Measurements from ENCODE around the gene ZNF428.

DNA sequence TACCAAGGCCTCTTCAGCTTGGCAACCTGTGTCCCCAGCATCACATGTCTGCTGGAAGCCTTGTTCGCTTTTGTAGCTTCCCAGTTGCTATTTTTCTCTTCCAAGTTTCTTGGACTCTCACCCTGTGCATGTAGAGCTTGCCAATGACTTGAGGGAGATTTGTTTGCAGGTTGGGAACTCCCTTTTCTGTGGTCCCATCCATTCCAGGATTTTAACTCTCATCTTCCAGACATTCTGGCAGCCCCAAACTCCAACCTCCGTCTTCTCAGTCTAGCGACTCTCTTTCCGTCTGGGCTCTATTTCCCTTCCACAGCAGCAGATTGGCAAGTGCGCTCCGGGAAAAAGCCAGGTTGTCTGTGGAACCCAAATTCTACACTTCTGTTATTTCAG lies 41.5 kb upstream of the ZNF428 start:
- TF ChIP-seq, protein P1, sequence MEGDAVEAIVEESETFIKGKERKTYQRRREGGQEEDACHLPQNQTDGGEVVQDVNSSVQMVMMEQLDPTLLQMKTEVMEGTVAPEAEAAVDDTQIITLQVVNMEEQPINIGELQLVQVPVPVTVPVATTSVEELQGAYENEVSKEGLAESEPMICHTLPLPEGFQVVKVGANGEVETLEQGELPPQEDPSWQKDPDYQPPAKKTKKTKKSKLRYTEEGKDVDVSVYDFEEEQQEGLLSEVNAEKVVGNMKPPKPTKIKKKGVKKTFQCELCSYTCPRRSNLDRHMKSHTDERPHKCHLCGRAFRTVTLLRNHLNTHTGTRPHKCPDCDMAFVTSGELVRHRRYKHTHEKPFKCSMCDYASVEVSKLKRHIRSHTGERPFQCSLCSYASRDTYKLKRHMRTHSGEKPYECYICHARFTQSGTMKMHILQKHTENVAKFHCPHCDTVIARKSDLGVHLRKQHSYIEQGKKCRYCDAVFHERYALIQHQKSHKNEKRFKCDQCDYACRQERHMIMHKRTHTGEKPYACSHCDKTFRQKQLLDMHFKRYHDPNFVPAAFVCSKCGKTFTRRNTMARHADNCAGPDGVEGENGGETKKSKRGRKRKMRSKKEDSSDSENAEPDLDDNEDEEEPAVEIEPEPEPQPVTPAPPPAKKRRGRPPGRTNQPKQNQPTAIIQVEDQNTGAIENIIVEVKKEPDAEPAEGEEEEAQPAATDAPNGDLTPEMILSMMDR (IDR thresholded peaks at IDR 0.05; ENCODE audit: insufficient read depth, low read length, poor library complexity, severe bottlenecking) = no peak
- no peak for TF ChIP-seq EZH2phosphoT487 (conservative IDR thresholded peaks at IDR 0.05; ENCODE audit: low read length)
